Measurements from ENCODE around the gene RFNG. TPM values are rescaled to one million over a fixed set of nuclear protein-coding genes. Genes with fewer than 3 reads are reported as not detected.
"Not testable (repeated sequence)": the region's sequence is repeated elsewhere in the genome, so short reads cannot be mapped to it uniquely, and the experiment has no call there.

Gene RFNG
- total and polyA plus RNA-seq, 2 donors (not counting 1 experiment from before 2014, with no cell fraction given), result 30.1 to 44.5 TPM

DNA sequence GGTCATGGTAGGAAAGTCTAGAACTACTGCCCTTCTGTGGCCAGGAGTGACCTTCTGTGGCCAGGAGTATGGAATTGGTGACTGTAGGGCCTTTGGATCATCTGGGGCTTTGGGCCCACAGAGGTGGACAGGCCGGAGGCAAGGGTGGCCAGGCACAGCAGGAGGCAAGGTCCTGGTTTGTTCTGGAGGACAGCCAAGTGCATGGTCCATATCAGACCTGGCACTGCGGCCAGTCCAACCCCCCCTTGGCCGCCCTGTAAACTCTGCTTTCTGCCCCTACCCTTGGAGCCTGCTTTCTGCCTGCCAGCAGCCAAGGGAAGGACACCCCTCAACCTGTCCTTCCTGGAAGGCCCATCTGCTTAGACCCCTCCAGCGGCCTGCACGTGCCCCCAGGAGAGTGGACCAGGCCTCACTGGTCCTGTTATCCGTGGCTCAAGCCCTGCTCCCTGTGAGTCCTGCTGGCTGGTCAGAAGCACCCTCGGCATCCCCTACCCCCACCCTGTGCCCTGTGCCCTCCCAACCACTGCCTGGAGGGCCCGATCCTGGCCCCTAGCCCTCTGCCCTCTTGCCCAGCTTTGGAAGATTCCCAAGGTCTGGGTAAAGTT, 11.8 kb downstream of the RFNG start:
- Mint-ChIP-seq H3K4me3 (peak overlapping the region; percentile 24), H3K27ac (no peak overlapping the region), H3K4me1 (peaks cover 22% of the 10 kb centered on the region), H3K9me3 (ENCODE audit: insufficient read depth) (no peaks in the 10 kb centered on the region), H3K27me3 (no peaks in the 10 kb centered on the region)
- no peak for ATAC-seq (ENCODE audit: low read depth)
- no peak overlapping the region for H3K9ac ChIP-seq (ENCODE audit: low read length)
- peaks cover 0 to 2% (median 0%) of the 10 kb centered on the region in 3 donors for H3K9me3 ChIP-seq (ENCODE audit: control extremely low read depth in 1 of 3, control insufficient read depth in 2 of 3, insufficient read depth in 1 of 3, low read length in 2 of 3)
- H3K79me2 ChIP-seq (ENCODE audit: control insufficient read depth, insufficient read depth, low read length), result peaks cover 14% of the 10 kb centered on the region
- no peak overlapping the region for H3K4me2 ChIP-seq (replicated peaks; ENCODE audit: low read depth, low read length, poor library complexity, severe bottlenecking)
- 98% methylated on average over 8 of the region's 8 CpGs for WGBS (ENCODE audit: insufficient coverage)
- H3K27me3 ChIP-seq (replicated peaks in 1 of 4; ENCODE audit: control extremely low read depth in 1 of 4, control insufficient read depth in 3 of 4, insufficient read depth in 4 of 4, low read length in 3 of 4), result no peaks in the 10 kb centered on the region
- no peak for DNase-seq
- H3K4me1 ChIP-seq (ENCODE audit: control insufficient read depth in 2 of 2, insufficient read depth in 2 of 2, low read length in 2 of 2), result peaks cover 18 to 19% of the 10 kb centered on the region in 2 donors
- peaks cover 18% of the 10 kb centered on the region for H4K20me1 ChIP-seq (ENCODE audit: control insufficient read depth, insufficient read depth, low read length, poor library complexity, severe bottlenecking)
- no peak overlapping the region for H3K27ac ChIP-seq (ENCODE audit: low read length in 2 of 2)
- no peak overlapping the region for H2AFZ ChIP-seq (ENCODE audit: insufficient read depth, low read depth, low read length, poor library complexity, severe bottlenecking)
- intact Hi-C loops (cut with micrococcal nuclease), result loop anchor here (10.0 kb wide), 1 partner anchor 515 kb away; no protein-coding TSS in a partner anchor
- no peak for TF ChIP-seq EZH2 (IDR thresholded peaks at IDR 0.05; ENCODE audit: borderline replicate concordance, insufficient read depth, low read depth, low read length, poor library complexity, severe bottlenecking)
- no peak for TF ChIP-seq CTCF (IDR thresholded peaks at IDR 0.05)
- CTCF ChIA-PET, result interaction anchor here (1.3 kb wide), 1 partner anchor 58 kb away, joined by 3 read pairs; the partner anchor contains the start of gene FASN
- H3K36me3 ChIP-seq (replicated peaks in 1 of 2; ENCODE audit: control extremely low read depth in 1 of 2, control insufficient read depth in 1 of 2, extremely low read depth in 1 of 2, insufficient read depth in 2 of 2, low read length in 1 of 2), result no peaks in the 10 kb centered on the region
- POLR2A ChIA-PET, result no interaction called here
- no peak overlapping the region for H3K4me3 ChIP-seq (ENCODE audit: control extremely low read depth in 1 of 5, extremely low read depth in 1 of 5, insufficient read depth in 1 of 5, low read depth in 2 of 5, low read length in 4 of 5)

GRCh38 chr17:82038796-82039409, 12.7 kb downstream of the RFNG start:
- intact Hi-C loops (cut with micrococcal nuclease), result loop anchor here (10.0 kb wide), 1 partner anchor 516 kb away; no protein-coding TSS in a partner anchor
- peak overlapping the region; percentile 41 for H3K27ac Mint-ChIP-seq

More at GRCh38 chr17:82038796-82039409, 12.7 kb downstream of the RFNG start:
- CTCF ChIA-PET, result interaction anchor here (1.3 to 2.3 kb wide), 4 partner anchors 16 to 116 kb away, joined by 3 to 19 read pairs (median 7); partner anchors contain the start of genes CENPX, FASN and LRRC45
- H2AFZ ChIP-seq (ENCODE audit: insufficient read depth, low read depth, low read length, poor library complexity, severe bottlenecking); H3K27me3 ChIP-seq (replicated peaks in 1 of 4; ENCODE audit: control extremely low read depth in 1 of 4, control insufficient read depth in 3 of 4, insufficient read depth in 4 of 4, low read length in 3 of 4); ATAC-seq (ENCODE audit: low read depth); H3K9me3 ChIP-seq (ENCODE audit: control extremely low read depth in 1 of 3, control insufficient read depth in 2 of 3, insufficient read depth in 1 of 3, low read length in 2 of 3); H3K36me3 ChIP-seq (replicated peaks in 1 of 2; ENCODE audit: control extremely low read depth in 1 of 2, control insufficient read depth in 1 of 2, extremely low read depth in 1 of 2, insufficient read depth in 2 of 2, low read length in 1 of 2); POLR2A ChIA-PET; H3K9ac ChIP-seq (ENCODE audit: low read length); H3K27ac ChIP-seq (ENCODE audit: low read length in 2 of 2); DNase-seq; H3K27me3 Mint-ChIP-seq; H3K4me3 ChIP-seq (ENCODE audit: control extremely low read depth in 1 of 5, extremely low read depth in 1 of 5, insufficient read depth in 1 of 5, low read depth in 2 of 5, low read length in 4 of 5); H3K9me3 Mint-ChIP-seq (ENCODE audit: insufficient read depth); H3K4me2 ChIP-seq (replicated peaks; ENCODE audit: low read depth, low read length, poor library complexity, severe bottlenecking): not testable (repeated sequence)
- 95% methylated on average over 8 of the region's 16 CpGs for WGBS (ENCODE audit: insufficient coverage)
- Mint-ChIP-seq H3K4me3 (peak overlapping the region; percentile 24), H3K4me1 (peaks cover 22% of the 10 kb centered on the region)
- H4K20me1 ChIP-seq (ENCODE audit: control insufficient read depth, insufficient read depth, low read length, poor library complexity, severe bottlenecking), result peaks cover 25% of the 10 kb centered on the region
- H3K4me1 ChIP-seq (ENCODE audit: control insufficient read depth in 2 of 2, insufficient read depth in 2 of 2, low read length in 2 of 2), result peaks cover 18 to 19% of the 10 kb centered on the region in 2 donors
- H3K79me2 ChIP-seq (ENCODE audit: control insufficient read depth, insufficient read depth, low read length), result peaks cover 14% of the 10 kb centered on the region
